Ammon's horn (tissue), 1 donor: ENCODE data around the gene CENPK.
A peak's percentile ranks its signal among the peaks of the same experiment; 100 is the strongest.
"Not testable (repeated sequence)": the region's sequence is repeated elsewhere in the genome, so short reads cannot be mapped to it uniquely, and the experiment has no call there.

ENCODE experiments used
- DNase-seq: peaks from one replicate; pipeline ENCODE4 v3.0.0-alpha.2; 2016; ENCODE audit warnings: low spot score

The CENPK gene

DNA sequence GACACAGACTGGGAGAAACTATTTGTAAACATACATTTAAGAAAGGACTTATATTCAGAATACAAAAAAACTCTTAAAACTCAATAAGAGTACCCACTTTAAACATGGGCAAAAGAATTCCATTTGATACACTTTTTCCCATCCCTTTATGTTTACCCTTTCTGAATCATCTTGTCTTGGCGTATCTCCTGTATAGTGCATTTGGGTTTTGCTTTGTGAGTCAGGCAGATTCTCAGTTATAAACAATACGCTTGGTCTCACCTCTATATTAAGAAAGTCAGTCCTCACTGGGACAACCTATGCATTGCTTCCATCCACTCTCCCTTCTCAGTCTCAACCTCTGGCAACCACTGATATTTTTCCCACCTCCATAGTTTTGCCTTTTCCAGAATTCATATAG is 54.0 kb downstream of the CENPK start:
- DNase-seq, result no peak

DNA sequence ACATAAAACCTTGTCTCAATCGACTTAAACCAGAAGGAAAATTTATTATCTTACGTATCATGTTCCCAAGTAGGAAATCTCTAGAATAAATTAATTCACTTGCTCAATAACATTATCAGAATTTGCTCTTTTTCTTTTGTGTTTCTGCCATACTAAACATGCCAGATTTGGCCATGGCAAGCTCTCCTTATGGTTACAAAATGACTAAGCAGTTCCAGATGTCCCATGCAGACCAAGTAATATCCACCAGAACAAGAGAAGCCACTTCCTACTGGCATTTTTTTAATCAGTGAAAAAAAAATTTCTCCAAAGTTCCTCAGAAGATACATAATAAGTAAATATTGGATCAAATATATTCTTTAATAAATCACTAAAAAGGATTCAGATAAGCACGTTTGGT is 56.0 kb downstream of the CENPK start:
- no peak for DNase-seq

DNA sequence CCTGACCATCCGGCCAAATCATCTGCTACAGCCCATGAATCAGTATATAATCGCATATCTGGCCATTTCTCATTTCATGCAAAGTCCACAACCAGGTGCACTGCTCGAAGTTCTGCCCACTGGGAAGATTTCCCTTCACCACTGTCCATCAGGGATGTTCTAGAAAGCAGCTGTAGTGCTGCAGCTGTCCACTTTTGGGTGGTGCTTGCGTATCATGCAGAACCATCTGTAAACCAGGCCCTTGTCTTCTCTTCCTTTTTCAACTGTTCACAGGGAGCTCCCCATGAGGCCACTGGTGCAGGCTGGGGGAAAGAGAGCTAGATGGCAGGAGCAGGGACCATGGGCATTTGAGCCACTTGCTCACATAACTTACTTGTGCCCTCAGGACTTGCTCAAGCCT is 73.8 kb downstream of the CENPK start:
- DNase-seq, result no peak

DNA sequence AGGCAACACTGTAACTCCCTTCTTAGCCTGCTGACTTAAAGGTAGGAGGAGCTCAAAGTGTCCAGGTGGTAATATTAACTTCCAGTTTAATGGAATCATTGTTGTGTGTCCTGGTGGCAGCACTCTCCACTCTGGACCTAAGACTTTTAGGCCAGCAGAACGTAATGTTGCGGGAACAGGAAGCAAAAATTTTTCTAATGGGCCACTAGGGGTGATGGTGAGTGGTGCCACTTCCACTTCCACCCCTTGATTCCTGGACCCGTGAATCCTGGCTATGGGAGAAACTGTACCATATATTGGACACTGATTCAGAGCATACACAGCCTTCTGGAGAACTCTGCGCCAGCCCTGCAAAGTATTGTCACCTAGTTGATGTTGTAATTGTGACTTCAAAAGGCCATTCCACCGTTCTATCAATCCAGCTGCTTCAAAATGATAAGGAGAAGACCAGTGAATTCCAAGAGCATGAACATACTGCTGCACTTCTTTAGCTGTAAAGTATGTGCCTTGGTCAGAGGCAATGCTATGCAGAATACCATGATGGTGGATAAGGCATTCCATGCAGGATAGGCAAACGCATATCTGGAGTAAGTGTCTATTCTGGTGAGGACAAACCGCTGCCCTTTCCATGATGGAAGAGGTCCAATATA is 74.8 kb downstream of the CENPK start:
- DNase-seq, result not testable (repeated sequence)

DNA sequence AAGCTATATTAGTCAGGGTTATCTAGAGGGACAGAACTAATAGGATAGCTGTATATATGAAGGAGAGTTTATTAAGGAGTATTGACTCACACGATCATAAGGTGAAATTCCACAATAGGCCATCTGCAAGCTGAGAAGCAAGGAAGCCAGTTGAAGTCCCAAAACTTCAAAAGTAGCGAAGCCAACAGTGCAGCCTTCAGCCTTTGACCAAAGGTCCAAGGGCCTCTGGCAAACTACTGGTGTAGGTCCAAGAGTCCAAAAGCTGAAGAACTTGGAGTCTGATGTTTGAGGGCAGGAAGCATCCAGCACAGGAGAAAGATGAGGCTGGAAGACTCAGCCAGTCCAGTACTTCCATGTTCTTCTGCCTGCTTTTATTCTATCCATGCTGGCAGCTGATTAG is 76.2 kb downstream of the CENPK start:
- DNase-seq, result not testable (repeated sequence)

DNA sequence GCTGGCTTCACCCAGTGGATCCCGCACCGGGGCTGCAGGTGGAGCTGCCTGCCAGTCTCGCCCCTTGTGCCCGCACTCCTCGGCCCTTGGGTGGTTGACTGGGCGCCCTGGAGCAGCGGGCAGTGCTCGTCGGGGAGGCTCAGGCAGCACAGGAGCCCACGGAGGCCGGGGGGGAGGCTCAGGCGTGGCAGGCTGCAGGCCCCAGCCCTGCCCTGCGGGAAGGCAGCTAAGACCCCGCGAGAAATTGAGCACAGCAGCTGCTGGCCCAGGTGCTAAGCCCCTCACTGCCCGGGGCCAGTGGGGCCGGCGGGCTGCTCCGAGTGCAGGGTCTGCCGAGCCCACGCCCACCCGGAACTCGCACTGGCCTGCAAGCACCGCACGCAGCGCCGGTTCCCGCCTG is 77.6 kb downstream of the CENPK start:
- DNase-seq, result no peak

DNA sequence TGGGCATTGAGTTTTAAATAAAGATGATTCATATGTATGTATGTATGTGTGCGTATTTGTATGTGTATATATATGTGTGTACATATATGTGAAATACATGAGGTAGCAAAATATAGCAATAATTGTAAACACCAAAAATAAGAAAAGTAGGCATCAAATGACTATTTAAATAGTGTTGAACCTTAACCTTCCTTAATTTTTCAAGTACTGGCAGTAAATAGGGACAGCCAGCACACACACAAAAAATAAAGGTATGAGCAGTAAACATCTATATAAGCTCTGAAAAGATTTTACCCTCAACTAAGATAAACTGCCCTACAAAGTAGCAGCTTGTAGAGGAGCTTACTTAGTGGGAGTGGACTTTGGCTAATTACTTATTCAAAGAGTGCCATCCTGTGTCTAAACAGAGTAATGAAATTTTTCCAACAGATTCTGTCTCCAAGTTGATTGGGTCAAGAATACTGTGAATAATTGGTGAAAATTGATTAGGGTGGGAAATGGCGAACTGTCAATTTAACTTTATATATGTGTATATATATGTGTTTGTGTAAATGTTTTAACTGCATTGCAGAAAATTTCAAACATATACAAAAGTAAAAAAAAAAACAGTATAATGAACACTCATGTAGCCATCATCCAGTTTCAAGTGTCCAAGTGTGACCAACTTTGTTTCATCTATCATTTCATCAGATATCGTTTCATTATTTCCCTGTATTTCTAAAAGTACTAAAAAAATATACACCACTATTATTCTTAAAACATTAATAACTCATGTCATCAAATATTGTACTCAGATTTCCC is 79.2 kb downstream of the CENPK start:
- DNase-seq, result peak; percentile 76

DNA sequence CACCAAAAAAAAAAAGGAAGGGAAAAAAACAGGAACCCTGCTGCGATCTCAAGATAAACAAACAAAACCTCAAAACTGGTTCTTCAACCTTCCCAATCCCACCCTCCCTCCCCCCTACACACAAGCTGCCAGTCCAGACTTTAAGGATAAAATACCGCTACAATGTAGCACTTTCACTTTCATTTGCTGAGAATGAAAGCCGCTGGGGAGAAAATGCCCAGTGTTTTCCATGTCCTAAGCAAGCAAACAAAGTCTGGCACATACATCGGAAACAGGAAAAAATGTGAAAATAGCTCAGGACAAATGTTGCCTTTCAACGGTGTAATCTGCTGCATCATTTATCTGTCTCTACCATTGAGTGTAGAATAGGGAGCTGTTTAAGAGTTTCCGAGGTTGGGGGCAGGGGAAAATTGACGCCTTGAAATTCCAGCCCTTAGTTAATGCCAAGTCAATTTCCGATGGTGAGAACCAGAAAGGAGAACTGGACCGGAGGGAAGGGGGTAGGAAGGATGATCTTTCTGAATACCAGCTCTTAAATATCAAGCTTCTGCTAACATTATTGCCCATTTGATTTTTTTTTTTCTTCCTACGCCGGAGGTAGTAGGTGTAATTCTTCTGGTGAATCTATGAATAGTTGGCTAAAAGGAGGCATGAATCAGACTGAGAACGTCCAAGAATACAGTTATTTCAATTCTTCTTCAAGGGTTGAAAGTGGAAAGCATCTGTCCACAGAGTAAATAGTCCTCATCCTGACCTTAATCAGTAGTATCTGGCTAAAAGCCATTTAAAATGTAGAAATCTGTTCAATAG is 80.0 kb downstream of the CENPK start:
- DNase-seq, result peak; percentile 16

DNA sequence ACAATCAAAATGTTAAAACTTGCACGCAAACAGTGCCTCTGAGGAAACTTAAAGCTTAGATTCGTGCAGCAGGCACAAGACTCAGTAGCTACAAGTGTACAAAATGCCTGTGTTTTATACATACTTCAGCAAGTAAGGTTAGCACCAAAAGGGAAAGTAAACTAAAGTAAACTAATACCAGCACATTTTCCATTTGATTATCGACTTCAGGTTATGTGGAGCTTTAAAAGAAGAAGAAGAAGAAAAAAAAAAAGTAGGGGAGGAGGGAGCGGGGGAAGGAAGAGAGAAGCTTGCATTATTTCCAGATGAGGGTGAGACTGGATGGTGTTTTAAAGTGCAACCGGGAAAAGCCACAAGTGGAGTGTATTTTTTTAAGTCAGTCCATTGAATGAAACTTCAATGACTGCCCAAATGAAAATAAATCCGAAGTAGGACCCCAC is 80.7 kb downstream of the CENPK start:
- DNase-seq, result peak; percentile 40

DNA sequence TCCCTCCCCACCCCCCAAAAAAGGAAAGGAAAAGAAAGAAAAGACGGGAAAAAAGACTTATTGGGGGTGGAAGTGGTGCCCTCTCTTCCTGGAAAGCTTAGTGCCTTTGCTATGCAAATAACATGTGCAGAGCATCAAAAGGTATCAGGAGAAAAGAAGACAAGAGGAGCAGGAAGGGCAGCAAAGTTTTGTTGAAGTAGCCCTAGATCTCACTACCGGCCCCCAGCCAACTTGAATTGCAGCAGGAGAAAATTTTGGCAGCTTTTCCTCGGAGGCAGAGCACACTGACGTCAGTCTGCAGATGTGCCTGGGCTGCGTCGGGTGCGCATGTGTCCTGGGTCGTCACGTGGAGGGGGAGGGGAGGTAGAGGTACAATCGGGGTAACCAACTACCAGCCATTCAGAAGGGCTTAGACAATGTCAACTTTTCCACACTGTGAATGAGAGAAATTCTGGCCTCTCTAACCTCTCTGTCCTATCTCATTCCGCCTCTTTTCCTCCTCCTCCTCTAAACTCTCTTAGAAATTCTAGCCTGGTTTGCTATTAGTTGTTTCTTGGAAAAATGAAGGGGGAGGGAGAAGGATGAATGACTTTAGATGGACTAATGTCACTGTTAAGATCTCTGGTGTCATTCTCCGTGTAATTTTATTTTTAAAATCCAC is 81.2 kb downstream of the CENPK start, which contains the start of gene ADAMTS6:
TSS of gene ADAMTS6 (minus strand) at position 286 of the 661 bp plus-strand sequence. CDS start 8,247 bp downstream, outside the sequence.
- peak; percentile 92 for DNase-seq

DNA sequence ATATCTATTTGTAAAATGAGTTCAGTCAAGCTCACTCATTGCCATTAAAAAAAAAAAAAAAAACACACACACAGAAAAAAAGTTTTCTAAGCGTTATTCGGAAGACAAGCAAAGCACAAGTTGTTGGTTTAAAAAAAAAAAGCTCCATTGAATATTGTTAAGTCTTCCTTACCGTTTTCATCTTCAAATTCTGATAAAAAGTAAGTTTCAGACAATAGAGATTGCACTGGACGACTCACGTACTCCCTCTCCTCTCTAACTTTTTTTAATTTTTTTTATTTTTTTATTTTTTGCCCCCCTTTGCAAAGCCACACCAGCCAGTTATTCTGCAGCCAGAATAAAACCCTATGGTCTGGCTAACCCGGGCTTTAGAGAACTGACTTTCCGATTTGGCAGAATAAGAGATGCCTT is 81.8 kb downstream of the CENPK start:
- DNase-seq, result no peak

DNA sequence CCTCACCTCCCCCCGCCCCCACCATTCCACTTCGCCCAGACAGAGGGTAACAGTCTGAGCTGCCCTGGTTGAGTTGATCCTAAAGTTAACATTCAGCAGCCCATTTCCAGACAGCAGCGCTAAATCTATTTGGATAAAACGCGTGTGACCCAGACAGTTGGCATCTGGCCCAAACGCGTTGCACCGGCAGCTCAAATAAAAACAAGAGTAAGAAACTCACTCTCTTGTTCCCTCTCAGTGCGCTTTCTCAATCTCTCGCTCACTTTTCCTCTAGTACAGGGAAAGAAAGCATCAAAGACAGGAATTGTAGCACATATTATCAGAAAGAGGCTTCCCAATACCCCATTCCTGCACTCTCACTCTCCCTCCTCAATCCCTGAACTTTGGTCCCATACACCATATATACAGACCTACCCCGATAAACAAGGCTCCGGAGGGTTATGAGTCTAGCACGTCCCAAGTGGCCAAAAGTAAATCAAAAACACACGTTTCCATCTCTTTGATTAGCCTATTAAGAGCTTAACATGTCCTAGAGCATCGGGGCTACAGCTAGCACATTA is 82.6 kb downstream of the CENPK start:
- peak; percentile 65 for DNase-seq

DNA sequence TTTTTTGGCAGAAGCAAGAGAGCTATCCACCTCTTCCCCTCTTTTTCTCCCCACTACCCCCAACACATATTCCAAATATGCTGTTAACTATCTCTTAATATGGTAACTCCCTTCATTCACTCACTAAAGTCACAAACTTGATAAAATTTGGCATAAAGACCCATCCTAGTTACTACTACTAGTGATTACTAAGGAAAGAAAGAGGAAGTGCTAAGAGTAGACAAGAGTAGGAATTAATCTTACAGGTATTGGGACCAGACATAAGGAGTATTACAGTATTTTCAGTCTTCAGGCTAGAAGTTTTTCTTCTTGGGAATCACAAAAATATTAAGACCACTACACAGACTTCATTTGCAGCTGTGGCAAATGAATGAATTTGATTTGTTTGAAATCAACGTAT is 83.4 kb downstream of the CENPK start:
- DNase-seq, result no peak

DNA sequence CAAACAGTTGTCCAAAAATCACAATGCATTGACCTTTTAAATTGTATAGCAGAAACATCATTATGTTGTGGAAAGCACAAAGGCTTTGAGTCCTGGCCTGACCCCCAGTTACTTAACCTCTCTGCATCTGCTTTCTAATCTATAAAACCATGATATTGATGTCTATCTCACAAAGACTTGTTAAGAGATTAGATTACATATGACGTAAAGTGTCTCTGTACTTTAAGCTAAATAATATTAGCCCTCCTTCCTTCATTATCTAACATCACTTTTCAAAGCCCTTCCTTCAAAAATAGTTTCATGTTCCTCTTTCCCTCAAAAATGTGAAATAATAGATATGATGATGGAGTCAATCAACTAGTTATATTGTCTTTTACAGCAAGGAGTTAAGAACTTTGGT is 84.6 kb downstream of the CENPK start:
- no peak for DNase-seq

DNA sequence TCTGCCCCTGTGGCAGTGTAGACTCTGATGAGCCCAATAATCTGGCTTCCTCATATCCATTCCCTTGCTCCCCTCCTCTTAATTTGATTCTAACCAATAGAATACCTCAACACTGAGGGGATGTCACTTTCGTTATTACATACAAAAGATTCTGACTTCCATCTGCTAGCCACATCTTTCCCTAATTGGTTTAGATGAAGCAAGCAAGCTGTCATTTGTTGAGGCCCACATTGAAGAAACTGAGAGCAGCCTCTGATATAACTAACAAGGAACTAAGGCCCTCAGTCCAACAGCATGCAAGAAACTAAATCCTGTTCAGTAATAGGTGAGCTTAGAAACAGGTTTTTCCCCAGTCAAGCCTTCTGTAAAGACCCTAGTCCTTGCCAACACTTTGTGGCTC is 87.1 kb downstream of the CENPK start:
- DNase-seq, result no peak

DNA sequence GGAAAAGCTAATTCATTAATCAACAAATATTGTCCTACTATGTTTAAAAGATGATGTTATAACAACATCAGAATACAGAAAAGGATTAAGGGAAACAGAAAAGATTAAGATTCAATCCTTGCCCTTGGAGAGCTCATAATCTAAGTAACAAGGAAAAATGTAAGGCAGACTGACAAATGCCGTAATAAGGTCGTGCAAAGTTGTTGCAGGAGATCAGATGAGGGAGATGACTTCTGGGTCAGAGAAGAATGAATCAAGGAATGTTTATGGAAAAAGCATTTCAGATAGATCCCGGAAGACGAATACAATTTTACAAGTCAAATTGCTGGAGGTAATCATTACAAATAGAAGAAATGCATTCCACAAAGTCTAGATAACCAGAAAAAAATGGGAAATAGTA is 87.6 kb downstream of the CENPK start:
- no peak for DNase-seq

DNA sequence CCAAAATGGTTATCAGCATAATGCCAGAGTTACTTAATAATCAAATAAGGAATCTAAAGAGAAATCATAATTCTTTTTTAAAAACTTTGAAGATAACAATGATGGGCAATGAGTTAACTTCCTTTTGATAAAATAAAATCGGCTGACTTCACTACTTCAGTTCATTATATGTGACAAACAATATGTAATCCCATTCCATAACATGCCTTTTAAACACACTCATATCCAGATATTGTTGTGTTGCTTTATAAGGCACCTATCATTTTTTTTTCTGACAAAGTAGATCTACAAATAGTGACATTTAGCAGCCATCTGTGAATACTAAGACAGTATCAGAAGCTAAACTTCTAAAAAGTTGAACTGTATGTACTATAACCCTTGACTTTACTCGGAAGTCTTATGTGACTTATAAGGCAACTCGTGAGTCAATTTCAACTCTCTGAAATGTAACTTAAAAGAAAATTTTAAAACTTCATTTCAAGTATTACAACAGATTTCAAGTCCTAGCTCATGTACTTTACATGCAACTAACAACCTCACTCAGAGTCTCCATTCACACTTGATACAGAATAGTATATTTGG is 88.7 kb downstream of the CENPK start:
- DNase-seq, result no peak

DNA sequence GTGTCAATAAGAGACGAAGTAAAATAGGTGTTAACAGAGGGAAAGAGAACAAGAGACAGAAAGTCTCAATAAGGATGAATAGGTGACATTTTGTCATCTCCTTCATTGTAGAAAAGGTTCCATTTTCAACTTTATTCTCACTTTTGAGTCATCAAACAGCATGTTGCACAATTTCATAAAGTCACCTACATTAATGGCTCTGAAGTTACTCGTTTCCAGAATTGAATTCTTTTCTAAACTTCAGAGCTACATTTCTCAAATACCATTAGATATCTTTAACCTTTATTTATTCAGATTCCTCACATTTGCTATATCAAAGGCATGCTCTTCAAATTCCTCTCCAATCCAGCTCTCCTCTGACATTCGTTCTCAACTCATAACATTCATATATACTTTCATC is 94.3 kb downstream of the CENPK start:
- no peak for DNase-seq
